Caco-2 (cell line): ENCODE results near the gene CDC14A. TPM values are rescaled to one million over a fixed set of nuclear protein-coding genes. Genes with fewer than 3 reads are reported as not detected.

Source experiments
- BruUV-seq: library from RNA; stranded (reverse); fragments of 400-500 nt; replicated peaks from 2 replicates; lab custom pipeline; 2021; lab: Mats Ljungman, UMichigan
- CTCF ChIA-PET: fragments of 300-600 bp; sonication (Branson Sonifier 250); formaldehyde crosslinking; loops from one replicate; lab custom pipeline; 2022; ENCODE audit warnings: antibody characterized with exemption; lab: Charles Lee
- POLR2A ChIA-PET: fragments of 300-600 bp; sonication (Branson Sonifier 250); formaldehyde crosslinking; loops from one replicate; lab custom pipeline; 2022; ENCODE audit warnings: antibody characterized with exemption; lab: Charles Lee
- DNase-seq, 2 experiments: peaks; one replicate each; pipeline versions ENCODE4 v3.0.0 to v3.0.0-alpha.2; 2020 to 2022
- H3K27me3 ChIP-seq: replicated peaks from 2 replicates; pipeline ENCODE4 v1.6.0; 2011; ENCODE audit warnings: low read length; ENCODE audit not compliant: control insufficient read depth, insufficient read depth
- H3K36me3 ChIP-seq: 2 replicates; pipeline ENCODE4 v1.5.1; 2011; ENCODE audit warnings: low read length; ENCODE audit not compliant: control insufficient read depth, insufficient read depth
- H3K4me1 ChIP-seq: fragments of 250-450 bp; sonication (Bioruptor Pico); 2 replicates; pipeline ENCODE4 v1.5.1; 2020; ENCODE audit warnings: mild to moderate bottlenecking
- H3K4me3 ChIP-seq: 2 replicates; pipeline ENCODE4 v1.5.1; 2011; ENCODE audit warnings: low read depth, mild to moderate bottlenecking, control low read depth, low read length
- H3K9me3 ChIP-seq: fragments of 250-450 bp; sonication (Bioruptor Pico); 2 replicates; pipeline ENCODE4 v1.5.1; 2020; ENCODE audit warnings: mild to moderate bottlenecking, moderate library complexity
- H3K27ac Mint-ChIP-seq: one replicate; pipeline ENCODE4 v1.8.0; 2022; ENCODE audit warnings: mixed read lengths; ENCODE audit not compliant: unreplicated experiment
- H3K27me3 Mint-ChIP-seq: one replicate; pipeline ENCODE4 v1.8.0; 2022; ENCODE audit warnings: mixed read lengths; ENCODE audit not compliant: insufficient read depth, unreplicated experiment
- H3K36me3 Mint-ChIP-seq: one replicate; pipeline ENCODE4 v1.8.0; 2022; ENCODE audit warnings: mild to moderate bottlenecking, mixed read lengths; ENCODE audit not compliant: insufficient read depth, unreplicated experiment
- H3K4me1 Mint-ChIP-seq: one replicate; pipeline ENCODE4 v1.8.0; 2022; ENCODE audit warnings: low read depth, mixed read lengths; ENCODE audit not compliant: unreplicated experiment
- H3K4me3 Mint-ChIP-seq: one replicate; pipeline ENCODE4 v1.8.0; 2022; ENCODE audit warnings: mild to moderate bottlenecking, moderate library complexity, mixed read lengths; ENCODE audit not compliant: unreplicated experiment
- H3K9me3 Mint-ChIP-seq: one replicate; pipeline ENCODE4 v1.8.0; 2022; ENCODE audit warnings: mixed read lengths; ENCODE audit not compliant: unreplicated experiment
- intact Hi-C: fragments of 100-400 bp; cut with micrococcal nuclease; formaldehyde crosslinking; loops from one replicate; pipeline ENCODE4 v1.10.0; 2022; ENCODE audit not compliant: unreplicated experiment
- total RNA-seq: library from RNA; stranded (reverse); gene quantifications from 2 replicates; pipeline ENCODE4 v1.2.3, GENCODE V29; 2022
- TF ChIP-seq, protein P1 (sequence below), 2 experiments: fragments of 200-600 bp in 1 of 2; IDR thresholded peaks; 1 replicate in 1 of 2; 2 replicates in 1 of 2; pipeline versions ENCODE4 v1.5.1 to v1.8.0; 2011 to 2022; ENCODE audit warnings: antibody characterized with exemption in 1 of 2, control low read depth in 1 of 2, inconsistent platforms in 1 of 2, low read depth in 1 of 2, low read length in 1 of 2, mild to moderate bottlenecking in 1 of 2, moderate library complexity in 1 of 2; ENCODE audit not compliant: insufficient read depth in 1 of 2, severe bottlenecking in 1 of 2, unreplicated experiment in 1 of 2

CDC14A gene
- total RNA-seq, 1 experiment from 2014 or later, result 7.3 TPM

DNA sequence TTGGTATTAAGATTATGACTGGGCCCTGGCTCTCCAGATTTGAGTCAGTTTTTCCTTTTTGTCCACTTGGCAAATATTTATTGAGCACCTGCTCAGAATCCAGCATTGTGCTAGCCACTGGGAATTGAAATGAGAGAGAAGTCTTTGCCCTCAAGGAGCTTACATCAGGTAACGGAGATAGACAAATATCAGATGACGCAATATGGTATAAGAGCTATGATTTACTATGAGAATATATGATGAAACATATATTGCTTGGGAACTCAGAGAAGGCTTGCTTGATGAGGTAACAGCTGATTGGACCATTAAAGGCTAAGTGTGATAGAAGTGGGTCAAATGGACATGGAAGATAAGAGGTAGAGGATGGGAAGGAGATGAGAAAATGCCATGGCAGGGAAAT is 144.6 kb downstream of the CDC14A start:
- no peaks in the 10 kb centered on the region for H3K36me3 ChIP-seq
- no TSS peak for BruUV-seq

DNA sequence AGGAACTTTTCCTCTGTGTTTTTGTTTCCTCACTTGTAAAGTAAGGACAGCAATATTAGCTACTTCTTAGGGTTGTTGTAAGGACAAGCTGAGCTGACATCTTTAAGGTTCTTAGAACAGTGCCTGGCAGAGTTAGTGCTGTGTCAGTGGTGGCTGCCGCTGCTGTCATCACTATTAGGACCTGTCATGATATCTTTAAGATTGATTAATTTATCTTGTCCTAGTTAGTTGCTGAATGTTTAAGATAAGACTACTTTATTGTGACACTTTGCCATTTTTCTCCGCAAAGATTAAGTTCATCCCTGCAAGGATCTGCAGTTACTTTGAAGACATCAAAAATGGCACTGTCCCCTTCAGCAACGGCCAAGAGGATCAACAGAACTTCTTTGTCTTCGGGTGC is 145.5 kb downstream of the CDC14A start:
- H3K4me1 Mint-ChIP-seq, result no peaks in the 10 kb centered on the region
- no peaks in the 10 kb centered on the region for H3K9me3 ChIP-seq
- peaks cover 6% of the 10 kb centered on the region for H3K36me3 Mint-ChIP-seq
- no peak for DNase-seq
- intact Hi-C loops, result no loop called here
- H3K36me3 ChIP-seq, result no peaks in the 10 kb centered on the region
- no peak overlapping the region for H3K4me3 Mint-ChIP-seq
- no peaks in the 10 kb centered on the region for H3K9me3 Mint-ChIP-seq
- CTCF ChIA-PET, result no interaction called here
- H3K27ac Mint-ChIP-seq, result no peak overlapping the region
- no peaks in the 10 kb centered on the region for H3K27me3 Mint-ChIP-seq
- no peak overlapping the region for H3K4me3 ChIP-seq
- TF ChIP-seq, protein P1, sequence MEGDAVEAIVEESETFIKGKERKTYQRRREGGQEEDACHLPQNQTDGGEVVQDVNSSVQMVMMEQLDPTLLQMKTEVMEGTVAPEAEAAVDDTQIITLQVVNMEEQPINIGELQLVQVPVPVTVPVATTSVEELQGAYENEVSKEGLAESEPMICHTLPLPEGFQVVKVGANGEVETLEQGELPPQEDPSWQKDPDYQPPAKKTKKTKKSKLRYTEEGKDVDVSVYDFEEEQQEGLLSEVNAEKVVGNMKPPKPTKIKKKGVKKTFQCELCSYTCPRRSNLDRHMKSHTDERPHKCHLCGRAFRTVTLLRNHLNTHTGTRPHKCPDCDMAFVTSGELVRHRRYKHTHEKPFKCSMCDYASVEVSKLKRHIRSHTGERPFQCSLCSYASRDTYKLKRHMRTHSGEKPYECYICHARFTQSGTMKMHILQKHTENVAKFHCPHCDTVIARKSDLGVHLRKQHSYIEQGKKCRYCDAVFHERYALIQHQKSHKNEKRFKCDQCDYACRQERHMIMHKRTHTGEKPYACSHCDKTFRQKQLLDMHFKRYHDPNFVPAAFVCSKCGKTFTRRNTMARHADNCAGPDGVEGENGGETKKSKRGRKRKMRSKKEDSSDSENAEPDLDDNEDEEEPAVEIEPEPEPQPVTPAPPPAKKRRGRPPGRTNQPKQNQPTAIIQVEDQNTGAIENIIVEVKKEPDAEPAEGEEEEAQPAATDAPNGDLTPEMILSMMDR (IDR thresholded peaks at IDR 0.05; ENCODE audit: insufficient read depth in 1 of 2, low read depth in 1 of 2, low read length in 1 of 2, severe bottlenecking in 1 of 2, unreplicated experiment in 1 of 2), result no peak
- no TSS peak for BruUV-seq
- no peaks in the 10 kb centered on the region for H3K4me1 ChIP-seq
- H3K27me3 ChIP-seq, result no peaks in the 10 kb centered on the region
- POLR2A ChIA-PET, result no interaction called here

More for the DNA sequence above, 144.6 kb downstream of the CDC14A start:
- DNase-seq, result no peak
- CTCF ChIA-PET, result no interaction called here
- no peaks in the 10 kb centered on the region for H3K27me3 Mint-ChIP-seq
- H3K4me3 Mint-ChIP-seq, result no peak overlapping the region
- peaks cover 6% of the 10 kb centered on the region for H3K36me3 Mint-ChIP-seq
- Histone ChIP-seq H3K4me3 (no peak overlapping the region), H3K27me3 (no peaks in the 10 kb centered on the region), H3K4me1 (no peaks in the 10 kb centered on the region), H3K9me3 (no peaks in the 10 kb centered on the region)
- H3K9me3 Mint-ChIP-seq, result no peaks in the 10 kb centered on the region
- TF ChIP-seq, protein P1 (IDR thresholded peaks at IDR 0.05; ENCODE audit: insufficient read depth in 1 of 2, low read depth in 1 of 2, low read length in 1 of 2, severe bottlenecking in 1 of 2, unreplicated experiment in 1 of 2), result no peak
- H3K27ac Mint-ChIP-seq, result no peak overlapping the region
- POLR2A ChIA-PET, result no interaction called here
- H3K4me1 Mint-ChIP-seq, result no peaks in the 10 kb centered on the region
- intact Hi-C loops, result no loop called here

DNA sequence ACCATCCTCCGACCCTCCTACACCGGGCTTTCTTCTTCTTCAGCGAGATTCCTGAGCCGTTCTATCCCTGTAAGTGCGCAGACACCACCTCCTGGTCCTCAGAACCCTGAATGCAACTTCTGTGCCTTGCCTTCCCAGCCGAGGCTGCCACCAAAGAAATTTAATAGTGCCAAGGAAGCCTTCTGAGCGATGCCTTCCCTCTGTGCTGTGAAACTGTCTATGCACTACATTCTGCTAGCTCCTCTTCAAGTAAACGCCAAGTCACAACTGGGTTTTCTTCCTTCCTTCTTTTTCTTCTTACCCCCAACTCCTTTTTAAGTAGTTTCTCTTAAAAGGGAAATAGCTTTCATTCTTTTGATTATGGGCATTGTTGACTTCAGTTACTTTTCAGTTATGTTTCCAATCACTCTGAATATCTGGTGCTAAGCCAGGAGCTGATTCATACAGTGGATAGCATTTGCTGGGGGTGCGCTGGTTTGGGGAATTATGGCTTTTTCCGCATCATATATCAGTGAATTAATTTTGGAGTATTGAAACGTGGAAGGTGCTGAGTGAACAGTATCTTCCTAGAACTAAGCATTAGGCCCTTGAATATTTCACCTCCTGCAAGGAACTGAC is 147.0 kb downstream of the CDC14A start:
- TF ChIP-seq, protein P1 (IDR thresholded peaks at IDR 0.05; ENCODE audit: insufficient read depth in 1 of 2, low read depth in 1 of 2, low read length in 1 of 2, severe bottlenecking in 1 of 2, unreplicated experiment in 1 of 2), result no peak
- Histone ChIP-seq H3K4me3 (no peak overlapping the region), H3K4me1 (no peaks in the 10 kb centered on the region), H3K36me3 (no peaks in the 10 kb centered on the region), H3K27me3 (no peaks in the 10 kb centered on the region), H3K9me3 (no peaks in the 10 kb centered on the region)
- Mint-ChIP-seq H3K36me3 (peaks cover 6% of the 10 kb centered on the region), H3K4me3 (no peak overlapping the region), H3K27me3 (no peaks in the 10 kb centered on the region), H3K4me1 (no peaks in the 10 kb centered on the region), H3K27ac (no peak overlapping the region), H3K9me3 (no peaks in the 10 kb centered on the region)
- no peak for DNase-seq
- POLR2A ChIA-PET, result no interaction called here
- BruUV-seq, result no TSS peak
- intact Hi-C loops, result no loop called here
- CTCF ChIA-PET, result no interaction called here
